HL-60 (cell line): ENCODE measurements around the gene DNAJC5G.

Experiments
- DNase-seq, 2 experiments: peaks; one replicate each; pipeline ENCODE4 v3.0.0-alpha.2; 2010 to 2020; ENCODE audit warnings: low read depth in 1 of 2, low spot score in 1 of 2
- H3K27ac ChIP-seq: fragments of 250-450 bp; sonication (Bioruptor Pico); replicated peaks from 2 replicates; pipeline ENCODE4 v1.5.1; 2020; ENCODE audit warnings: mild to moderate bottlenecking, moderate library complexity
- H3K27me3 ChIP-seq: fragments of 250-450 bp; sonication (Bioruptor Pico); 2 replicates; pipeline ENCODE4 v1.5.1; 2021; ENCODE audit warnings: mild to moderate bottlenecking, moderate library complexity; ENCODE audit not compliant: insufficient read depth, poor library complexity, severe bottlenecking
- H3K4me3 ChIP-seq: replicated peaks from 2 replicates; pipeline ENCODE4 v1.5.1; 2011; ENCODE audit warnings: mild to moderate bottlenecking, control low read depth, low read length; ENCODE audit not compliant: insufficient read depth
- CTCF ChIP-seq: IDR thresholded peaks from one replicate; pipeline ENCODE4 v1.5.1; 2011; ENCODE audit warnings: low read length, control low read depth, inconsistent platforms; ENCODE audit not compliant: insufficient read depth
- GABPA ChIP-seq: IDR thresholded peaks from 2 replicates; pipeline ENCODE4 v1.6.1; 2012; ENCODE audit warnings: low read depth
- POLR2AphosphoS5 ChIP-seq: IDR thresholded peaks from 2 replicates; pipeline ENCODE4 v1.6.1; 2012; ENCODE audit warnings: low read depth
- REST ChIP-seq: IDR thresholded peaks from 2 replicates; pipeline ENCODE4 v1.6.1; 2012; ENCODE audit warnings: low read depth; ENCODE audit not compliant: insufficient replicate concordance
- SPI1 ChIP-seq: IDR thresholded peaks from 2 replicates; pipeline ENCODE4 v1.6.1; 2012; ENCODE audit warnings: low read depth, mild to moderate bottlenecking, borderline replicate concordance

DNAJC5G gene

GRCh38 chr2:27288610-27289009, 13.4 kb downstream of the DNAJC5G start:
- Histone ChIP-seq H3K4me3 (no peak overlapping the region), H3K27ac (no peak overlapping the region), H3K27me3 (peaks cover 2% of the 10 kb centered on the region)
- DNase-seq = no peak
- TF ChIP-seq CTCF (no peak), REST (no peak), POLR2AphosphoS5 (no peak), GABPA (no peak), SPI1 (no peak)

- H3K27me3 ChIP-seq = peaks cover 2% of the 10 kb centered on the region
- no peak for TF ChIP-seq GABPA
- no peak overlapping the region for H3K4me3 ChIP-seq
- DNase-seq = no peak
- H3K27ac ChIP-seq = no peak overlapping the region
These were observed 15.3 kb downstream of the DNAJC5G start for GRCh38 chr2:27290549-27290948.

- Histone ChIP-seq H3K4me3 (no peak overlapping the region), H3K27me3 (peaks cover 2% of the 10 kb centered on the region), H3K27ac (no peak overlapping the region)
- no peak for DNase-seq
- TF ChIP-seq POLR2AphosphoS5 = no peak
- TF ChIP-seq GABPA = no peak
- no peak for TF ChIP-seq SPI1
- TF ChIP-seq CTCF = no peak
- TF ChIP-seq REST = no peak
These were observed 16.6 kb downstream of the DNAJC5G start for GRCh38 chr2:27291865-27292264.

- no peak for TF ChIP-seq GABPA
- TF ChIP-seq POLR2AphosphoS5 = no peak
- TF ChIP-seq REST = no peak
- TF ChIP-seq CTCF = no peak
- no peak for TF ChIP-seq SPI1
- H3K27ac ChIP-seq = no peak overlapping the region
- H3K4me3 ChIP-seq = no peak overlapping the region
- no peak for DNase-seq
- H3K27me3 ChIP-seq = peaks cover 2% of the 10 kb centered on the region
These were observed 19.7 kb downstream of the DNAJC5G start for GRCh38 chr2:27294928-27295327.
